Muscle layer of duodenum (tissue), 2 donors: ENCODE results near the gene PHF13.
"Not testable (repeated sequence)": the region's sequence is repeated elsewhere in the genome, so short reads cannot be mapped to it uniquely, and the experiment has no call there.

Experiments used
- H3K27ac ChIP-seq: one replicate; pipeline ENCODE4 v1.7.0; 2013; ENCODE audit warnings: mild to moderate bottlenecking, low read length
- H3K27me3 ChIP-seq: one replicate; pipeline ENCODE4 v1.7.0; 2013; ENCODE audit warnings: low read depth, mild to moderate bottlenecking, control low read depth, low read length
- H3K36me3 ChIP-seq, 2 donors: one replicate each; pipeline ENCODE4 v1.7.0; 2013; ENCODE audit warnings: low read length in 2 of 2, control low read depth in 1 of 2, mild to moderate bottlenecking in 1 of 2; ENCODE audit not compliant: insufficient read depth in 2 of 2, control insufficient read depth in 1 of 2
- H3K4me1 ChIP-seq, 2 donors: one replicate each; pipeline ENCODE4 v1.7.0; 2013; ENCODE audit warnings: low read length in 2 of 2, mild to moderate bottlenecking in 2 of 2, control low read depth in 1 of 2, moderate library complexity in 1 of 2; ENCODE audit not compliant: insufficient read depth in 2 of 2, control insufficient read depth in 1 of 2
- H3K4me3 ChIP-seq, 2 donors: one replicate each; pipeline ENCODE4 v1.7.0; 2013; ENCODE audit warnings: low read length in 2 of 2, low read depth in 1 of 2, mild to moderate bottlenecking in 1 of 2
- H3K9me3 ChIP-seq, 2 donors: one replicate each; pipeline ENCODE4 v1.7.0; 2013; ENCODE audit warnings: low read length in 2 of 2, control low read depth in 1 of 2, mild to moderate bottlenecking in 1 of 2; ENCODE audit not compliant: control insufficient read depth in 1 of 2
- donor health status: healthy.

Gene PHF13

GRCh38 chr1:6596886-6597776, 16.4 kb upstream of the PHF13 start:
- H3K27ac ChIP-seq: no peak overlapping the region

GRCh38 chr1:6597777-6598131, 15.8 kb upstream of the PHF13 start:
- Histone ChIP-seq H3K27ac (no peak overlapping the region), H3K27me3 (no peaks in the 10 kb centered on the region), H3K4me1 (peaks cover 10 to 45% of the 10 kb centered on the region in 2 donors)

More at GRCh38 chr1:6596886-6597776, 16.4 kb upstream of the PHF13 start:
- no peaks in the 10 kb centered on the region for H3K9me3 ChIP-seq
- H3K4me1 ChIP-seq: peaks cover 10 to 45% of the 10 kb centered on the region in 2 donors
- H3K27me3 ChIP-seq: no peaks in the 10 kb centered on the region
- peak overlapping the region in 1 of 2 donors; percentile 43 for H3K4me3 ChIP-seq
- H3K36me3 ChIP-seq: peaks cover 44 to 79% of the 10 kb centered on the region in 2 donors

GRCh38 chr1:6599141-6599975, 14.2 kb upstream of the PHF13 start:
- Histone ChIP-seq H3K36me3 (peaks cover 22 to 71% of the 10 kb centered on the region in 2 donors), H3K9me3 (no peaks in the 10 kb centered on the region), H3K4me1 (peaks cover 19 to 52% of the 10 kb centered on the region in 2 donors), H3K4me3 (peak overlapping the region; percentile 52 to 55), H3K27me3 (no peaks in the 10 kb centered on the region), H3K27ac (peak overlapping the region; percentile 51)

More at GRCh38 chr1:6597777-6598131, 15.8 kb upstream of the PHF13 start:
- Histone ChIP-seq H3K36me3 (peaks cover 38 to 74% of the 10 kb centered on the region in 2 donors), H3K4me3 (no peak overlapping the region), H3K9me3 (no peaks in the 10 kb centered on the region)

- H3K36me3 ChIP-seq: peaks cover 21 to 64% of the 10 kb centered on the region in 2 donors
- H3K9me3 ChIP-seq, H3K27ac ChIP-seq, H3K27me3 ChIP-seq: not testable (repeated sequence)
- peak overlapping the region; percentile 86 to 99 for H3K4me3 ChIP-seq
- H3K4me1 ChIP-seq: peaks cover 21 to 58% of the 10 kb centered on the region in 2 donors
Observed at GRCh38 chr1:6599991-6600390, 13.5 kb upstream of the PHF13 start.

- H3K27me3 ChIP-seq: no peaks in the 10 kb centered on the region
- no peaks in the 10 kb centered on the region for H3K9me3 ChIP-seq
- H3K36me3 ChIP-seq: peaks cover 16 to 59% of the 10 kb centered on the region in 2 donors
- H3K4me1 ChIP-seq: peaks cover 21 to 63% of the 10 kb centered on the region in 2 donors
- peak overlapping the region; percentile 86 to 99 for H3K4me3 ChIP-seq
- H3K27ac ChIP-seq: peak overlapping the region; percentile 88
Observed at GRCh38 chr1:6600410-6601048, 13.0 kb upstream of the PHF13 start.

GRCh38 chr1:6601049-6601922, 12.2 kb upstream of the PHF13 start:
- Histone ChIP-seq H3K4me1 (peaks cover 21 to 57% of the 10 kb centered on the region in 2 donors), H3K27me3 (no peaks in the 10 kb centered on the region), H3K9me3 (no peaks in the 10 kb centered on the region), H3K36me3 (peaks cover 14 to 53% of the 10 kb centered on the region in 2 donors), H3K4me3 (peak overlapping the region; percentile 86 to 99), H3K27ac (peak overlapping the region; percentile 88)

GRCh38 chr1:6601923-6602668, 11.4 kb upstream of the PHF13 start:
- H3K27ac ChIP-seq: peak overlapping the region; percentile 88
- H3K4me1 ChIP-seq: peaks cover 14 to 49% of the 10 kb centered on the region in 2 donors
- peak overlapping the region; percentile 86 to 99 for H3K4me3 ChIP-seq

GRCh38 chr1:6602669-6603237, 10.8 kb upstream of the PHF13 start, which contains the start of gene KLHL21:
KLHL21 (minus strand) TSS chr1:6602869; CDS start chr1:6602817, 52 bp downstream.
- H3K4me1 ChIP-seq: peaks cover 11 to 42% of the 10 kb centered on the region in 2 donors
- peak within 1 kb of the TSS; percentile 99 for H3K27ac ChIP-seq
- H3K4me3 ChIP-seq: peak within 1 kb of the TSS; percentile 86 to 99
- H3K36me3 ChIP-seq: peaks cover 2 to 41% of the 10 kb centered on the region in 2 donors
- H3K27me3 ChIP-seq: no peaks in the 10 kb centered on the region
- no peaks in the 10 kb centered on the region for H3K9me3 ChIP-seq

More at GRCh38 chr1:6601923-6602668, 11.4 kb upstream of the PHF13 start:
- Histone ChIP-seq H3K36me3 (peaks cover 9 to 48% of the 10 kb centered on the region in 2 donors), H3K9me3 (no peaks in the 10 kb centered on the region), H3K27me3 (no peaks in the 10 kb centered on the region)

GRCh38 chr1:6603238-6603914, 10.2 kb upstream of the PHF13 start:
- Histone ChIP-seq H3K4me1 (peaks cover 11 to 38% of the 10 kb centered on the region in 2 donors), H3K9me3 (no peaks in the 10 kb centered on the region), H3K27me3 (no peaks in the 10 kb centered on the region), H3K36me3 (peaks cover 0 to 36% of the 10 kb centered on the region in 2 donors), H3K27ac (peak overlapping the region; percentile 99), H3K4me3 (peak overlapping the region; percentile 67 to 99)
